ENCODE results near the gene HGD. TPM values are rescaled to one million over a fixed set of nuclear protein-coding genes. Genes with fewer than 3 reads are reported as not detected.
A peak's percentile ranks its signal among the peaks of the same experiment; 100 is the strongest.
"Not testable (repeated sequence)": the region's sequence is repeated elsewhere in the genome, so short reads cannot be mapped to it uniquely, and the experiment has no call there.

The HGD gene, protein sequence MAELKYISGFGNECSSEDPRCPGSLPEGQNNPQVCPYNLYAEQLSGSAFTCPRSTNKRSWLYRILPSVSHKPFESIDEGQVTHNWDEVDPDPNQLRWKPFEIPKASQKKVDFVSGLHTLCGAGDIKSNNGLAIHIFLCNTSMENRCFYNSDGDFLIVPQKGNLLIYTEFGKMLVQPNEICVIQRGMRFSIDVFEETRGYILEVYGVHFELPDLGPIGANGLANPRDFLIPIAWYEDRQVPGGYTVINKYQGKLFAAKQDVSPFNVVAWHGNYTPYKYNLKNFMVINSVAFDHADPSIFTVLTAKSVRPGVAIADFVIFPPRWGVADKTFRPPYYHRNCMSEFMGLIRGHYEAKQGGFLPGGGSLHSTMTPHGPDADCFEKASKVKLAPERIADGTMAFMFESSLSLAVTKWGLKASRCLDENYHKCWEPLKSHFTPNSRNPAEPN
- total RNA-seq = 0.19 and 0.24 TPM in 2 replicates

DNA sequence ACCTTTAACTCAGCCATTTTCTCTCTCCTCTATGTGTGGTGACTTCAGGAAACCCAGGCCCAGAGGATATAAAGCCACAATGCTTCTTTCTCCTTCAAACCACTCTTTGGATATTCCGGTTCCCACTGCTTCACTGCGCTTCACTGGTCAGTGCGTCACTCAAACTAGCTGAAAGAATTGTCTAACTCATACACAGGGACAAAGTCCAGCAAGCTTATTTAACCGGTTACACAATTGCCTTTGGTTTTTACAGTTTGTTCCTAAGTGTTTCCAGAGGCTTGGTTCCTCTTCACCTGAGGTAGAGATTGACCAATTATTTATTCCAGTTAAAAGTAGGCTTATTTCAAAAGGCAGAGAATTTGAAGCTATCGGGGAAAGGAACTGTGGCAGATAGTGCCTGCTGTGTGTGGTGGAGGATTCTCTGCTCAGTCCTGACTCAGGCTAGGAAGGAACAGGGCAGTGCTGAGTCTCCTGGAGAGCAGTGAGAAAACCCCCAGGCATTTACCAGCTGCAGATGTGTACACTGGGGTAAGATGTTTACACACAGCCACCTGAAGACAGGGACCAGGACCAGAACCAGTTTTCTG lies at the start of gene HGD:
Gene HGD (minus strand): TSS at position 145 of the 587 bp plus-strand sequence. CDS start 128 bp downstream, at position 17.
- no peaks in the 10 kb centered on the region for H3K27me3 Mint-ChIP-seq
- no peaks in the 10 kb centered on the region for H3K9me3 Mint-ChIP-seq
- peaks cover 3% of the 10 kb centered on the region for H3K36me3 Mint-ChIP-seq (ENCODE audit: low read depth)
- intact Hi-C loops (cut with micrococcal nuclease) = no loop called here
- no peak within 1 kb of the TSS for H3K4me3 Mint-ChIP-seq
- no peak for DNase-seq
- H3K4me1 Mint-ChIP-seq = peaks cover 5% of the 10 kb centered on the region
- H3K27ac Mint-ChIP-seq = no peak within 1 kb of the TSS

DNA sequence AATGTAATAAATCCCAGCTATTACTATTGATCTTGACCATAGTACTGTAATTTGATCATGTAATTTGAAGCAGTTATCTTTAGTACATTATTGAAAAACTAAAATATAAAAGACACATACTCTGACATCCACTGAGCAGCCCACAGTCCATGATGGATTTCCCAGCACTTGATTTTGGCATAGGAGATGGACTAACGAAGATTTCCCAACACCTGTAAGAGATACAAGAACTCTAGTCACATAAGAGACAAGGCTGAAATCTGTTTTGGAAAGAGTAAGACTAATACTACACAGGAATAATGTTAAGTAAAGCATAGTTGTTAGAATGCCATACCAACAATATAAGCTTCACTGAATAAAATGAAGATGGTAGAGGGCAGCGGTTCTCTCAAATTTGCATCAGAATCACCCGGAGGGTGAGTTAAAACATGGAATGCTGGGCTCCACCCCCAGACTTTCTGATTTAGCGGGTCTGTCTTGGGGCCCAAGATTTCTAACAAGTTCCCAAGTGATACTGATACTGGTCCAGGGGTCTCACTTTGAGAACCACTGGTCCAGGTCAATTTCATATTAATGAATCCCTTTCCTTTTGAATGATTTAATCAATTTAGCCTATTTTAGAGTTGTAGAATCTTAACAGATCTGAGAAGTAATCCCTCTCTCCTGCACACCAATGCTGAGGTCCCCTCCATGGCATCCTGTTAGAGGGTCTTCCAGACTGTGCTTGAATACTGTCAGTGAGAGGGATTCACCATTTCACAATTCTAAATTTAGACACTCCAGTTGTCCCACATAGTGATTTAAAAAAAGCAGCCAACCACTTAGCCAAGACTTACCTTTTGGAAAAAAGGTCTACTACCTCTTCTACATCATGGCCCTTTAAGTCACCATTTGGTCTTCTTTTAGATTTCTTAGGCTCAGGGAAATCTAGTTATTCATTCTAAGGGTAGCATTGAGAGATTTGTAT lies 48.8 kb upstream of the HGD start:
- Mint-ChIP-seq H3K27ac (no peak overlapping the region), H3K4me1 (peaks cover 2% of the 10 kb centered on the region), H3K36me3 (ENCODE audit: low read depth) (peaks cover 13% of the 10 kb centered on the region), H3K4me3 (no peak overlapping the region), H3K27me3 (no peaks in the 10 kb centered on the region), H3K9me3 (peaks cover 7% of the 10 kb centered on the region)
- no peak for DNase-seq
- intact Hi-C loops (cut with micrococcal nuclease) = no loop called here

DNA sequence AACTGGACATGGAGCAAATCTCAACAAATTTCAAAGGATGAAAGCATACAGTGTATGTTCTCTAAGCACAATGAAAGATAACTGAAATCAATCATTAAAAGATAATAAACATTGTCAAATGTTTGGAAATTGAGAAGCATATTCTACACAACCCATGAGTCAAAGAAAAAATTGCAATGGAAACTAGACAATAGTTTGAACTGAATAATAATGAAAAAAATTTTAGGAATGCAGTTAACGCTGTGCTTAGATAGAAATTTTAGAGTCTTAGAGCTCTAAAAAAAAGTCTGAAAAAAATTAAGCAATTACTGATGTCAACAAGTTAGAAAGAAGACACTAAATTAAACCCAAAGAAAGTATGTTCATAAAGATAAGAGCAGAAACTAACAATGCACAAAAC lies 44.8 kb upstream of the HGD start:
- Mint-ChIP-seq H3K4me3 (no peak overlapping the region), H3K36me3 (ENCODE audit: low read depth) (peaks cover 23% of the 10 kb centered on the region), H3K9me3 (peaks cover 3% of the 10 kb centered on the region), H3K4me1 (peaks cover 2% of the 10 kb centered on the region), H3K27ac (no peak overlapping the region), H3K27me3 (no peaks in the 10 kb centered on the region)
- intact Hi-C loops (cut with micrococcal nuclease) = no loop called here
- no peak for DNase-seq

DNA sequence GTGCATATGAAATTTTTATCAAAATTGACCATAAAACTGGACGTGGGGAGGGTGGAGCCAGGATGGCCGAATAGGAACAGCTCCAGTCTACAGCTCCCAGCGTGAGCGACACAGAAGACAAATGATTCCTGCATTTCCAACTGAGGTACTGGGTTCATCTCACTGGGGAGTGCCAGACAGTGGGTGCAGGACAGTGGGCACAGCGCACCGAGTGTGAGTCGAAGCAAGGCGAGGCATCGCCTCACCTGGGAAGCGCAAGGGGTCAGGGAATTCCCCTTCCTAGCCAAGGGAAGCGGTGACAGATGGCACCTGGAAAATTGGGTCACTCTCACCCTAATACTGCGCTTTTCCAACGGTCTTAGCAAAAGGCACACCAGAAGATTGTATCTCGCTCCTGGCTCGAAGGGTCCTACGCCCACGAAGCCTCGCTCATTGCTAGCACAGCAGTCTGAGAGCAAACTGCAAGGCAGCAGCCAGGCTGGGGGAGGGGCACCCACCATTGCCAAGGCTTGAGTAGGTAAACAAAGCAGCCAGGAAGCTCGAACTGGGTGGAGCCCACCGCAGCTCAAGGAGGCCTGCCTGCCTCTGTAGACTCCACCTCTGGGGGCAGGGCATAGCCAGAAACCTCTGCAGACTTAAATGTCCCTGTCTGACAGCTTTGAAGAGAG lies 37.3 kb upstream of the HGD start:
- H3K27ac Mint-ChIP-seq = peak overlapping the region; percentile 29
- not testable (repeated sequence) for H3K9me3 Mint-ChIP-seq
- DNase-seq = peak; percentile 92

GRCh38 chr3:120713262-120713661 lies 31.2 kb upstream of the HGD start:
- no peak overlapping the region for H3K27ac Mint-ChIP-seq
- intact Hi-C loops (cut with micrococcal nuclease) = no loop called here
- no peak for DNase-seq
- H3K36me3 Mint-ChIP-seq (ENCODE audit: low read depth) = peaks cover 10% of the 10 kb centered on the region
- peaks cover 4% of the 10 kb centered on the region for H3K9me3 Mint-ChIP-seq
- H3K27me3 Mint-ChIP-seq = no peaks in the 10 kb centered on the region
- H3K4me1 Mint-ChIP-seq = peaks cover 7% of the 10 kb centered on the region
- no peak overlapping the region for H3K4me3 Mint-ChIP-seq

More for the DNA sequence above, 37.3 kb upstream of the HGD start:
- peak overlapping the region; percentile 42 for H3K4me3 Mint-ChIP-seq
- peaks cover 30% of the 10 kb centered on the region for H3K4me1 Mint-ChIP-seq
- intact Hi-C loops (cut with micrococcal nuclease); H3K27me3 Mint-ChIP-seq: not testable (repeated sequence)
- H3K36me3 Mint-ChIP-seq (ENCODE audit: low read depth) = peaks cover 25% of the 10 kb centered on the region

- no peaks in the 10 kb centered on the region for H3K9me3 Mint-ChIP-seq
- peaks cover 11% of the 10 kb centered on the region for H3K36me3 Mint-ChIP-seq (ENCODE audit: low read depth)
- no peak for DNase-seq
- H3K4me3 Mint-ChIP-seq = no peak overlapping the region
- peaks cover 4% of the 10 kb centered on the region for H3K4me1 Mint-ChIP-seq
- intact Hi-C loops (cut with micrococcal nuclease) = no loop called here
- H3K27ac Mint-ChIP-seq = no peak overlapping the region
- no peaks in the 10 kb centered on the region for H3K27me3 Mint-ChIP-seq
Measured at GRCh38 chr3:120710369-120710768, 28.3 kb upstream of the HGD start.

DNA sequence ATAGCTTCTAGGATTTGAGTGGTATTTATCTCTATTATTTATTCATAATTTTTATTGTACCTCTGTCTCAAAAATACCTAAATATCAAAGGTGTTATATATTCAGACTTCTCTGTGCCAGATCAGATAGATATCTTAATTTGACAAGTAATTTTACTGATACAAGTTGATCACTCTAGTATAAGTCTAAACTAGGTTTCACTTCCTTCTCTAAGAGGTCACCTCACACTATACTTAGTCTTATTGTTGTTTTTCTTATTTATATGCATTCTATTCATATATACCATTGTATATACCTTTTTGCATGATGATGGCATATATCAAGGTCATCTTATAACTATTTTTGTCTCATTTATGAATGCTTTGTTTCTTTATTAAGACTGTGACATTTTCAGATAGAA lies 26.4 kb upstream of the HGD start:
- Mint-ChIP-seq H3K36me3 (ENCODE audit: low read depth) (peaks cover 20% of the 10 kb centered on the region), H3K27ac (no peak overlapping the region), H3K27me3 (no peaks in the 10 kb centered on the region), H3K4me1 (no peaks in the 10 kb centered on the region), H3K4me3 (no peak overlapping the region), H3K9me3 (no peaks in the 10 kb centered on the region)
- no peak for DNase-seq
- intact Hi-C loops (cut with micrococcal nuclease) = no loop called here

DNA sequence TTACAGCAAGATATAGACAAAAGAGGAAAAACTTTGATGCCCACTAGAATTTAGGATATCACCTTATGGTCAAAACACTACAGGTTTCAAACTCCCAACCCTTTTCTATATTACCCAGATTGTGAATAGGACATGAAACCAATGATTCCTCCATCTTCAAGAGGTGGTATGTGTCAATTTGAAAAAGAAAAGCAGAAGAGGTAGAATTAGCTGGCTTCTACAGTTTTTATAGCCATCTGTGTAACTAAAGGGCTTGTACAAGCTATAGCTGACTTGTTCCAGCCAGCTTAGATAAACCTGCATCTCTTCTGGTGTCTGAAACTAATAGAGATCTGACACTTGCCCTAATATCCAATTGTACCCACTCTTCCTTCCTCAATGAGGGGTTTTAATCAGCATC lies 24.9 kb upstream of the HGD start:
- Mint-ChIP-seq H3K27me3 (no peaks in the 10 kb centered on the region), H3K36me3 (ENCODE audit: low read depth) (peaks cover 30% of the 10 kb centered on the region), H3K27ac (no peak overlapping the region), H3K4me3 (no peak overlapping the region), H3K9me3 (no peaks in the 10 kb centered on the region), H3K4me1 (no peaks in the 10 kb centered on the region)
- intact Hi-C loops (cut with micrococcal nuclease) = no loop called here
- DNase-seq = no peak

DNA sequence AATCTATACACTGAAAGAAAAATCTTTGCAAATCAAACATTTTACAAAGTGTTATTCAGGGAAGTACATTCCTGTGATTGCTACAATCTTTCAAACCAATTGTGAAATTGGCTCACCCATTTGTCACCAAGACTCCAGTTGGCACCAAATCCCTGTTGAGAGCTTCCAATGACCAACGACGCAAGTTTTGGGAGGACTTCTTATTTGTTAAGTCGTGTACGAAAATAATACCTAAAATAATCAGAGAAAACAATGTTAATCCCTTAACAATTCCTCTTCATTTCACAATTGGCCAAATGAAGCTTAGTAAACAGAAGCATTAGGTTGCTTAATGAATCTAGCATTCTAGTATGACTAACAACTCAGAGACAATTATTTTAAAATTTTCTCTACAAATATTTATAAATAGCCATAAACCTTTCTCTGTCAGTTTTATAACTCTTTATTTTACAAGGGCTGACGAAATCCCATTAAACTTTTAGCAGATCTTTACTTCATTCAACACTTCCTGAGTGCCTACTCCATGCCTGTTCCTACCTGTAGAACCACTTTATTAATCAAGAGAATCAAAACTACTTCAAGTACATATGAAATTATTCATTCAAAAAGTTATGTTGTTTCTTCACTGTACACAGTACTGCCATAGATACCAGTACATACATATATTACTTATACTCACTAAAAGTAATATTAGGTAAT lies 24.0 kb upstream of the HGD start:
- no peak overlapping the region for H3K27ac Mint-ChIP-seq
- intact Hi-C loops (cut with micrococcal nuclease) = no loop called here
- no peak for DNase-seq
- H3K36me3 Mint-ChIP-seq (ENCODE audit: low read depth) = peaks cover 33% of the 10 kb centered on the region
- no peaks in the 10 kb centered on the region for H3K9me3 Mint-ChIP-seq
- H3K4me1 Mint-ChIP-seq = no peaks in the 10 kb centered on the region
- no peaks in the 10 kb centered on the region for H3K27me3 Mint-ChIP-seq
- no peak overlapping the region for H3K4me3 Mint-ChIP-seq

DNA sequence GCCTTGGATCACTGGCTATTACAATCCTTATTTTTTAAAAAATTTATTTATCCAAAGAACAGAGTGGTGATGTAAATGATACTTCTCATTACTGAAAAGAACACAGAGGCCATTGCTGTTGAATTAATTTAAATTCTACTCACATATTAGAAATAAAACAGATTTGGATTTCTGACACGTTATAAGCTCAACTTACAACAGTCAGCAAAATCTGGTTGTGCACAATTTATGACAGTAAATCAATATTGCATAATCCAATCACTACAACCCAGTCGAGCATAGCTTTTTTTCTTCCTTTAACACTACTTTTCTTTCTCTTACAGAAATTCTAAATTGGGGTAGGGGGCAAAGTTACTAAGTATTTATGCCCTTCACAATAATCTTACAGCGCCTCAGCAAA lies 17.3 kb upstream of the HGD start:
- DNase-seq = no peak

DNA sequence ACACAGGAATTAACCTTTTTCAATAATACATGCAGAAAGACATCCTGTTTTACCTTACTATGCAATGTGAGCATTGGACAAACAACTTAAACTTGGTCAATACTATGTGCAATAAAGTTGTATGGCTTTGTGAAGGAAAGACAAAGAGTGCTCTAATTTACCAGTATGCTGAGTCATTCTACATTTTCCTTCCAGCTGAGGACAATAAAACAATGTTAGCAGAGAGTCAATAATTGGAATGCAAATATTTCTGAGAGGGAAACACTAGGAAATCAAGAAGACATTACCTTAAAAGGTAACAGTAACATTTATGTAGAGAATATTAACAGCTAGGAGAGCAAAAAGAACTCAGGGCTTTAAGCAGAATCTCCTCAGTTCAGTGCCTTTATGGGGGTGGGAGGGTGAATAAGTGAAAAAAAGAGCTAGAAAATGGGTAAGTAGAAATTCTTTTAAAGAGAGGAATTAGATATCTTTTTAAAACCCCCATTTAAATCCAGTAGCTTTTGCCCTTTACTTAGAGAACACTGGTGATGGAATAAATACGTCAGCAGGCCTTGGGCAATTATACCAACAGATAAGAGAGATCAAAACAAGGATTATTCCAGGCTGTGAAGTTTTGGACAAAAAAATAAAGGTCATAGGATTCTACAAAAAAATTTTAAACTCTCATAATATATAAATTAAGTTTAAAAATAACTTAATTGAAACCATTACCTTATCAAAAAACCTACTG lies 11.6 kb upstream of the HGD start:
- no peak overlapping the region for H3K4me3 Mint-ChIP-seq
- no peaks in the 10 kb centered on the region for H3K9me3 Mint-ChIP-seq
- no peaks in the 10 kb centered on the region for H3K27me3 Mint-ChIP-seq
- intact Hi-C loops (cut with micrococcal nuclease) = no loop called here
- H3K27ac Mint-ChIP-seq = no peak overlapping the region
- peaks cover 14% of the 10 kb centered on the region for H3K36me3 Mint-ChIP-seq (ENCODE audit: low read depth)
- H3K4me1 Mint-ChIP-seq = no peaks in the 10 kb centered on the region
- DNase-seq = no peak

More for the DNA sequence above, 17.3 kb upstream of the HGD start:
- Mint-ChIP-seq H3K27me3 (no peaks in the 10 kb centered on the region), H3K27ac (no peak overlapping the region), H3K9me3 (no peaks in the 10 kb centered on the region), H3K4me3 (no peak overlapping the region), H3K36me3 (ENCODE audit: low read depth) (peaks cover 29% of the 10 kb centered on the region), H3K4me1 (no peaks in the 10 kb centered on the region)
- intact Hi-C loops (cut with micrococcal nuclease) = no loop called here

DNA sequence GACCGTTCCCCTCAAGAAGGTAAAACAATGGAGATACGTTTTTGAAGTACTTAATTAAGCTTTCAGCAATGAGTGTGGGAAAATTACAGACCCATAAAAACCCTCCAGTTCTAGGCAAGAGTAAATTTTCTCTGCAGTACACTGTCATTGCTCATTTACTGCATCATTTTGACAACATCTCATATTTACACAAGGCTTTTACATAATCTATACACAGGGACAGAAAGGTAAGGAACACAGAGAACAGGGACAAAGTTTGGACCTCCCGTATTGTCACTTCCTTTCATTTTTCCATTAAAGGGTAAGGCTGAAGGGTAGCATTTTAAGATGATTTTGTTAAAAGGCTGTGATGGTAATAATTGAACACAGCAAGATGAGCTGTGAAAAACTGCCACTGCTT lies 7.4 kb upstream of the HGD start:
- Mint-ChIP-seq H3K4me3 (no peak overlapping the region), H3K9me3 (no peaks in the 10 kb centered on the region), H3K27me3 (no peaks in the 10 kb centered on the region), H3K36me3 (ENCODE audit: low read depth) (peaks cover 10% of the 10 kb centered on the region), H3K27ac (no peak overlapping the region), H3K4me1 (no peaks in the 10 kb centered on the region)
- intact Hi-C loops (cut with micrococcal nuclease) = no loop called here
- DNase-seq = no peak
